ENCODE data around the gene ZNHIT6. TPM values are rescaled to one million over a fixed set of nuclear protein-coding genes. Genes with fewer than 3 reads are reported as not detected.

Gene ZNHIT6
- polyA plus RNA-seq, 1 donor (not counting 4 experiments of a cell fraction or from before 2014, with no cell fraction given): 20.9 TPM

DNA sequence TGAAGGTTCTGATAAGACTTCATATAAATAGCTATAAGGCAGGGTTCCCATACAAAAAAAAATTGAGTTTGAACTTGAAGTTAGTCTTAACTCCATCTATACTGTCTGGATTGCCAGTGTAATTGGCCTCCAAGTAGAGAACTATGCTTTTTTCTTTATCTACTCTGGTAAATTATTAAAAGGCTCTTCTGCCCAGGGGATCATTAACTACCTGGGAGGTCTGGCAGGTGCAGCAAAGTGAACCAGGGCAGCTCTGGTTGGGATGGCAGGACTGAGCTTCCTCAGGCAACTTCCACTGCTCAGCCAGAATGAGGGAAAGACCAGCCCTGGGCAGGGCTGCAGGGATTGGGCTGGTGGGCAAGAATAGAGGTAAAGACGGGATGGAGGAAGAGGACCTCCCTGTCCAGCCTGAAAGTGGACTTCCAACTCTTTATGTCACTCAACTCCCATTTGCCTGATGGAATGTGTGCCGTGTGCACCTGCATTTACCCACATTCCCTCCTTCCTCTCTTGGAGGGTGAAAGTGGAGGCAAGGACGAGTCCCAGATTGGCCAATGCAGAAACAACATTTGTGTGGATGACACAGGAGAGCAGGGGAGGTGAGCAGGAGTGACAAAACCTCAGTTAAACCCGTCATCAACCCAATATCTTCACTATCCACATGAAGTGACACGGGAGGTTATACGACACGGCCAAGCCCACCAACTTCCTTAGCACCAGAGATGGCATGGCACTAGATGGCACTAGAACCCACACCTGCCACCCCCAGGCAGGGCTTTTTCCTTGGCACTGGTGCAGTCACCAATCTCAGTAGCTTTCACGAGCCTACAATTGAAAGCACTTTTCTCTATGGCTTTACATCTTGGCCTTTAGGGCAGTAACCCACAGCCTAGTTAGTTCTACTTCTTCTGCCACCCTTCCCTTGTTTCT is 102.5 kb downstream of the ZNHIT6 start:
- no peak overlapping the region for H3K4me3 ChIP-seq (ENCODE audit: control insufficient read depth in 2 of 3, extremely low read depth in 1 of 3, insufficient read depth in 2 of 3, low read depth in 1 of 3, low read length in 3 of 3)
- H3K27ac ChIP-seq (ENCODE audit: control insufficient read depth, insufficient read depth, low read length): no peak overlapping the region
- dilution Hi-C loops (cut with MboI; ENCODE audit: extremely low pct_ligation_motif_present, low sequenced_read_pairs): no loop called here
- H2AFZ ChIP-seq (ENCODE audit: control insufficient read depth, low read length): no peak overlapping the region
- no peaks in the 10 kb centered on the region for H3K36me3 ChIP-seq (ENCODE audit: control insufficient read depth in 2 of 2, extremely low read depth in 1 of 2, insufficient read depth in 2 of 2, low read length in 2 of 2)
- no peak overlapping the region for H3K9ac ChIP-seq (ENCODE audit: control insufficient read depth, extremely low read depth, insufficient read depth, low read length)
- H3K4me1 ChIP-seq (ENCODE audit: control insufficient read depth, extremely low read depth, insufficient read depth, low read length): peaks cover 25% of the 10 kb centered on the region
- H3K4me2 ChIP-seq (ENCODE audit: control insufficient read depth, extremely low read depth, insufficient read depth, low read depth, low read length): no peak overlapping the region
- TF ChIP-seq EZH2 (IDR thresholded peaks at IDR 0.05; ENCODE audit: low read length): no peak
- TF ChIP-seq, protein P1, sequence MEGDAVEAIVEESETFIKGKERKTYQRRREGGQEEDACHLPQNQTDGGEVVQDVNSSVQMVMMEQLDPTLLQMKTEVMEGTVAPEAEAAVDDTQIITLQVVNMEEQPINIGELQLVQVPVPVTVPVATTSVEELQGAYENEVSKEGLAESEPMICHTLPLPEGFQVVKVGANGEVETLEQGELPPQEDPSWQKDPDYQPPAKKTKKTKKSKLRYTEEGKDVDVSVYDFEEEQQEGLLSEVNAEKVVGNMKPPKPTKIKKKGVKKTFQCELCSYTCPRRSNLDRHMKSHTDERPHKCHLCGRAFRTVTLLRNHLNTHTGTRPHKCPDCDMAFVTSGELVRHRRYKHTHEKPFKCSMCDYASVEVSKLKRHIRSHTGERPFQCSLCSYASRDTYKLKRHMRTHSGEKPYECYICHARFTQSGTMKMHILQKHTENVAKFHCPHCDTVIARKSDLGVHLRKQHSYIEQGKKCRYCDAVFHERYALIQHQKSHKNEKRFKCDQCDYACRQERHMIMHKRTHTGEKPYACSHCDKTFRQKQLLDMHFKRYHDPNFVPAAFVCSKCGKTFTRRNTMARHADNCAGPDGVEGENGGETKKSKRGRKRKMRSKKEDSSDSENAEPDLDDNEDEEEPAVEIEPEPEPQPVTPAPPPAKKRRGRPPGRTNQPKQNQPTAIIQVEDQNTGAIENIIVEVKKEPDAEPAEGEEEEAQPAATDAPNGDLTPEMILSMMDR (optimal IDR thresholded peaks at IDR 0.05 in 1 of 3, IDR thresholded peaks at IDR 0.05 in 1 of 3, conservative IDR thresholded peaks at IDR 0.05 in 1 of 3; ENCODE audit: extremely low read depth in 1 of 3, insufficient read depth in 2 of 3, low read length in 3 of 3): peak in 2 of 3 experiments; percentile 4 to 55
- DNase-seq (ENCODE audit: low read depth, low spot score) (no peak), FAIRE-seq (no peak)
- H3K79me2 ChIP-seq (ENCODE audit: control insufficient read depth, insufficient read depth, low read length): no peaks in the 10 kb centered on the region
- H3K9me3 ChIP-seq (ENCODE audit: control insufficient read depth, low read depth, low read length): no peaks in the 10 kb centered on the region
- no peaks in the 10 kb centered on the region for H3K9me1 ChIP-seq (ENCODE audit: control insufficient read depth, extremely low read depth, insufficient read depth, low read length)
- H3K27me3 ChIP-seq (ENCODE audit: control insufficient read depth, extremely low read depth, insufficient read depth, low read length): no peaks in the 10 kb centered on the region
- H4K20me1 ChIP-seq (ENCODE audit: control insufficient read depth, extremely low read depth, insufficient read depth, low read length): no peaks in the 10 kb centered on the region

DNA sequence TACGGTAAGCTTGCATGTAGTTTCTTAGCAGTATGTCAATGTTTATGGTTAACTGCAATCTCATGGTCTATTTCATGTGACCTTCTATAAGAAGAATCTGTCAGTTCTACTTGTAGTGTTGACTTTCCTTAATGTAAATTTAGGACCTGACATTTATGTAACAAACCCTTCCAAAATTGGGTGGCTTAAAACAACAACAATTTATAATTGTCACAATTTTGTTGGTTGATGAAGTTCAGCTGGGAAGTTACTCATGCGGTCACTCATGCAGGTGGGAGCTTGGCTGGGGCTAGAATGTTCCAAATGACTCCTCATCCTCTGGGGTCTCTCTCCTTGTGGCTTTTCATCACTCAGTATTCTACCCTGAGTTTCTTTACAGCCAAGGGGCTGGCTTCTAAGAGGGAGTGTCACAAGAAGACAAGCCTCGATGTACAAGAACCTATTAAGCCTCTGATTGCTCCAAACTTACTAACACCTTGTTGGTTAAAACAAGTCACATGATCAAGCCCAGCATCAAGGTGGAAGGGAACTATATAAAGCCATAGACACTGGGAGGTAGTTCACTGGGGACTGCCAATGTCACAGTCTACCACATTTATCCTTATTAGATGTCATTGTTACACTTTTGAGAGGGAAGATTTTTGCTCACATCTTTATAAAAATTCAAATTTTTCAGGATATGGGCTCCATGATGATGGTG is 103.8 kb downstream of the ZNHIT6 start:
- H3K79me2 ChIP-seq (ENCODE audit: control insufficient read depth, insufficient read depth, low read length): no peaks in the 10 kb centered on the region
- H3K4me3 ChIP-seq (ENCODE audit: control insufficient read depth in 2 of 3, extremely low read depth in 1 of 3, insufficient read depth in 2 of 3, low read depth in 1 of 3, low read length in 3 of 3): no peak overlapping the region
- dilution Hi-C loops (cut with MboI; ENCODE audit: extremely low pct_ligation_motif_present, low sequenced_read_pairs): no loop called here
- peaks cover 22% of the 10 kb centered on the region for H3K4me1 ChIP-seq (ENCODE audit: control insufficient read depth, extremely low read depth, insufficient read depth, low read length)
- no peaks in the 10 kb centered on the region for H3K36me3 ChIP-seq (ENCODE audit: control insufficient read depth in 2 of 2, extremely low read depth in 1 of 2, insufficient read depth in 2 of 2, low read length in 2 of 2)
- H3K27ac ChIP-seq (ENCODE audit: control insufficient read depth, insufficient read depth, low read length): no peak overlapping the region
- H3K4me2 ChIP-seq (ENCODE audit: control insufficient read depth, extremely low read depth, insufficient read depth, low read depth, low read length): no peak overlapping the region
- H3K9me3 ChIP-seq (ENCODE audit: control insufficient read depth, low read depth, low read length): no peaks in the 10 kb centered on the region
- TF ChIP-seq, protein P1 (optimal IDR thresholded peaks at IDR 0.05 in 1 of 3, IDR thresholded peaks at IDR 0.05 in 1 of 3, conservative IDR thresholded peaks at IDR 0.05 in 1 of 3; ENCODE audit: extremely low read depth in 1 of 3, insufficient read depth in 2 of 3, low read length in 3 of 3): no peak
- no peak for TF ChIP-seq EZH2 (IDR thresholded peaks at IDR 0.05; ENCODE audit: low read length)
- DNase-seq (ENCODE audit: low read depth, low spot score) (no peak), FAIRE-seq (no peak)
- H2AFZ ChIP-seq (ENCODE audit: control insufficient read depth, low read length): no peak overlapping the region
- H3K9ac ChIP-seq (ENCODE audit: control insufficient read depth, extremely low read depth, insufficient read depth, low read length): no peak overlapping the region
- H4K20me1 ChIP-seq (ENCODE audit: control insufficient read depth, extremely low read depth, insufficient read depth, low read length): no peaks in the 10 kb centered on the region
- H3K9me1 ChIP-seq (ENCODE audit: control insufficient read depth, extremely low read depth, insufficient read depth, low read length): no peaks in the 10 kb centered on the region
- H3K27me3 ChIP-seq (ENCODE audit: control insufficient read depth, extremely low read depth, insufficient read depth, low read length): no peaks in the 10 kb centered on the region
